ENCODE data around the gene TMEM38A.
A peak's percentile ranks its signal among the peaks of the same experiment; 100 is the strongest.
"Not testable (repeated sequence)": the region's sequence is repeated elsewhere in the genome, so short reads cannot be mapped to it uniquely, and the experiment has no call there.

Gene TMEM38A

GRCh38 chr19:16698914-16699313 is 38.0 kb downstream of the TMEM38A start:
- ChIA-PET POLR2A (no interaction called here), CTCF (interaction anchor here (2.0 kb wide), 1 partner anchor 16 kb away, joined by 6 read pairs; no protein-coding TSS in a partner anchor)
- no peak for DNase-seq (ENCODE audit: extremely low spot score)
- TF ChIP-seq, protein P1, sequence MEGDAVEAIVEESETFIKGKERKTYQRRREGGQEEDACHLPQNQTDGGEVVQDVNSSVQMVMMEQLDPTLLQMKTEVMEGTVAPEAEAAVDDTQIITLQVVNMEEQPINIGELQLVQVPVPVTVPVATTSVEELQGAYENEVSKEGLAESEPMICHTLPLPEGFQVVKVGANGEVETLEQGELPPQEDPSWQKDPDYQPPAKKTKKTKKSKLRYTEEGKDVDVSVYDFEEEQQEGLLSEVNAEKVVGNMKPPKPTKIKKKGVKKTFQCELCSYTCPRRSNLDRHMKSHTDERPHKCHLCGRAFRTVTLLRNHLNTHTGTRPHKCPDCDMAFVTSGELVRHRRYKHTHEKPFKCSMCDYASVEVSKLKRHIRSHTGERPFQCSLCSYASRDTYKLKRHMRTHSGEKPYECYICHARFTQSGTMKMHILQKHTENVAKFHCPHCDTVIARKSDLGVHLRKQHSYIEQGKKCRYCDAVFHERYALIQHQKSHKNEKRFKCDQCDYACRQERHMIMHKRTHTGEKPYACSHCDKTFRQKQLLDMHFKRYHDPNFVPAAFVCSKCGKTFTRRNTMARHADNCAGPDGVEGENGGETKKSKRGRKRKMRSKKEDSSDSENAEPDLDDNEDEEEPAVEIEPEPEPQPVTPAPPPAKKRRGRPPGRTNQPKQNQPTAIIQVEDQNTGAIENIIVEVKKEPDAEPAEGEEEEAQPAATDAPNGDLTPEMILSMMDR (IDR thresholded peaks at IDR 0.05; ENCODE audit: control extremely low read depth, extremely low read depth, low read depth, missing control alignments) = no peak

DNA sequence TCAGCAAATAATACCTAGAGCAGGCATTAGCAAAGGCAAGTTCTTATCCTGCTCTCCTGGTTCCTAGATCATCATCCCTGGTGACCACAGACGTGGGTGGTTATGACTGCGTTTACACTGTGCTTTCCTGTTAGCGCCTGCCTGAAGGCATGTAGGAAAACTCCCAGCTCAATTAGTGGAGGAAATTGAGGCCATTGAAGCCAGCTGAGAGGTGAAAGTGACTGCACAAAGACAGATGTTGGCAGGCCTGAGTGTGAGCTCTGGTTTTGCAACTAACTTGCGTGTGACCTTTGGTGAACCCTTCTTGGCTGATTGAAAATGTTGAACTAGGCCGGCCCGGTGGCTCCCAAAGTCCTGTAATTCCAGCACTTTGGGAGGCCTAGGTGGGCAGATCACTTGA is 41.2 kb downstream of the TMEM38A start:
- DNase-seq (ENCODE audit: extremely low spot score) = no peak
- POLR2A ChIA-PET = no interaction called here
- TF ChIP-seq, protein P1 (IDR thresholded peaks at IDR 0.05; ENCODE audit: control extremely low read depth, extremely low read depth, low read depth, missing control alignments) = no peak
- CTCF ChIA-PET = no interaction called here

DNA sequence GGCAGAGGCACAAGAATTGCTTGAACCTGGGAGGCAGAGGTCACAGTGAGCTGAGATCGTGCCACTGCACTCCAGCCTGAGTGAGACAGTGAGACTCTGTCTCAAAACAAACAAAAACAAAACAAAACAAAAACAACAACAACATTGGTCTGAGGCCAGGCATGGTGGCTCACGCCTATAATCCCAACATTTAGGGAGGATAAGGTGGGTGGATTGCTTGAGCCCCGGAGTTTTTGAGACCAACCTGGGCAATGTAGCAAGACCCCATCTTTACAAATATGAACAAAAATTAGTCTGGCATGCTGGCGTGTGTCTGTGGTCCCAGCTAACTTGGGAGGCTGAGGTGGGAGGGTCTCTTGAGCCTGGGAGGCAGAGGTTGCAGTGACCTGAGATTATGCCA is 42.7 kb downstream of the TMEM38A start:
- ChIA-PET POLR2A (no interaction called here), CTCF (interaction anchor here (1.2 to 1.5 kb wide), 2 partner anchors 9 to 11 kb away, joined by 4 read pairs; no protein-coding TSS in a partner anchor)
- no peak for DNase-seq (ENCODE audit: extremely low spot score)
- TF ChIP-seq, protein P1 (IDR thresholded peaks at IDR 0.05; ENCODE audit: control extremely low read depth, extremely low read depth, low read depth, missing control alignments) = no peak

DNA sequence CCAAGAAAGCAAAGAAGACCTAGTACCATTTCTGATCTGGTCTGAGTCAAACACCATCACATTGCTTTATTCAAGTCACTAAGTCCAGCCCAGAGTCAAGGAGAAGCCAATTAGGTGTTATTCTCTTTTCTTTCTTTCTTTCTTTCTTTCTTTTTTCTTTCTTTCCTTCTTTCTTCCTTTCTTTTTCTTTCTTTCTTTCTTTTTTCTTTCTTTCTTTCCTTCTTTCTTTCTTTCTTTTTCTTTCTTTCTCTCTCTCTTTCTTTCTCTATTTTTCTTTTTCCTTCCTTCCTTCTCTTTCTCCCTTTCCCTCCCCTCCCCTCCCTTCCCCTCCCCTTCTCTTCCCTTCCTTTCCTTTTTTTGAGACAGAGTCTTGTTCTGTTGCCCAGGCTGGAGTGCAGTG is 49.9 kb downstream of the TMEM38A start:
- POLR2A ChIA-PET; DNase-seq (ENCODE audit: extremely low spot score): not testable (repeated sequence)
- CTCF ChIA-PET = interaction anchor here (1.3 kb wide), 1 partner anchor 9 kb away, joined by 3 read pairs; no protein-coding TSS in a partner anchor

- CTCF ChIA-PET = interaction anchor here (0.6 to 1.3 kb wide), 3 partner anchors 9 to 52 kb away, joined by 3 to 4 read pairs (median 3); partner anchors contain the start of gene TMEM38A
- POLR2A ChIA-PET = interaction anchor here (0.6 to 0.7 kb wide), 2 partner anchors 112 to 673 kb away, joined by 3 to 7 read pairs; no protein-coding TSS in a partner anchor
- DNase-seq (ENCODE audit: extremely low spot score) = not testable (repeated sequence)
These were observed 51.4 kb downstream of the TMEM38A start for GRCh38 chr19:16712295-16712694.

- POLR2A ChIA-PET = interaction anchor here (0.6 kb wide), 1 partner anchor 613 kb away, joined by 6 read pairs; no protein-coding TSS in a partner anchor
- TF ChIP-seq, protein P1 (IDR thresholded peaks at IDR 0.05; ENCODE audit: control extremely low read depth, extremely low read depth, low read depth, missing control alignments) = peak; percentile 93
- peak; percentile 68 for DNase-seq (ENCODE audit: extremely low spot score)
- CTCF ChIA-PET = interaction anchor here (0.6 to 2.7 kb wide), 22 partner anchors 9 to 675 kb away, joined by 3 to 28 read pairs (median 4); partner anchors contain the start of genes ANKLE1 and DDA1
These were observed 53.9 kb downstream of the TMEM38A start for GRCh38 chr19:16714702-16715287.

GRCh38 chr19:16715611-16716010 is 54.7 kb downstream of the TMEM38A start:
- POLR2A ChIA-PET = interaction anchor here (0.7 kb wide), 1 partner anchor 64 kb away, joined by 3 read pairs; no protein-coding TSS in a partner anchor
- CTCF ChIA-PET = interaction anchor here (0.8 to 2.7 kb wide), 10 partner anchors 9 to 593 kb away, joined by 3 to 28 read pairs (median 4); partner anchors contain the start of genes ANKLE1 and DDA1
- TF ChIP-seq, protein P1 (IDR thresholded peaks at IDR 0.05; ENCODE audit: control extremely low read depth, extremely low read depth, low read depth, missing control alignments) = no peak
- DNase-seq (ENCODE audit: extremely low spot score) = no peak

Measured in GM10248 (cell line).